SK-MEL-5 (cell line): ENCODE measurements around the gene TSGA10IP. TPM values are rescaled to one million over a fixed set of nuclear protein-coding genes. Genes with fewer than 3 reads are reported as not detected.

Experiments used
- total RNA-seq: library from RNA; depleted of rRNA; stranded (reverse); fragments of >200 nt; shearing (Covaris generic); gene quantifications from 2 replicates; pipeline ENCODE4 v1.2.3, GENCODE V29; 2014; rRNA removed

TSGA10IP gene
- total RNA-seq, 1 experiment from 2014 or later = not detected

Other genes with a start within 250 kb of the TSGA10IP start
- gene KAT5, start 233.2 kb upstream of the TSGA10IP start, total RNA-seq = 37.8 and 42.0 TPM in 2 replicates
- gene RNASEH2C, start 224.7 kb upstream of the TSGA10IP start, total RNA-seq = 35.1 and 37.4 TPM in 2 replicates
- gene AP5B1, start 164.5 kb upstream of the TSGA10IP start, total RNA-seq = 19.7 and 20.0 TPM in 2 replicates
- not detected in 2 replicates for gene OVOL1, start 158.4 kb upstream of the TSGA10IP start, total RNA-seq
- gene SNX32, start 111.5 kb upstream of the TSGA10IP start, total RNA-seq = 0.08 and 0.18 TPM in 2 replicates
- 941 and 972 TPM in 2 replicates for gene CFL1, start 87.3 kb upstream of the TSGA10IP start, total RNA-seq
- 18.6 and 19.3 TPM in 2 replicates for gene MUS81, start 85.0 kb upstream of the TSGA10IP start, total RNA-seq
- gene EFEMP2, start 72.7 kb upstream of the TSGA10IP start, total RNA-seq = 0.45 and 0.55 TPM in 2 replicates
- gene CTSW, start 65.6 kb upstream of the TSGA10IP start, total RNA-seq = 0.29 and 0.48 TPM in 2 replicates
- gene FIBP, start 57.0 kb upstream of the TSGA10IP start, total RNA-seq = 60.8 and 62.9 TPM in 2 replicates
- 22.2 and 23.7 TPM in 2 replicates for gene CCDC85B, start 54.8 kb upstream of the TSGA10IP start, total RNA-seq
- 8.9 and 10.2 TPM in 2 replicates for gene FOSL1, start 45.1 kb upstream of the TSGA10IP start, total RNA-seq
- 7.8 and 9.8 TPM in 2 replicates for gene C11orf68, start 26.4 kb upstream of the TSGA10IP start, total RNA-seq
- gene DRAP1, start 26.1 kb upstream of the TSGA10IP start, total RNA-seq = 66.5 and 72.9 TPM in 2 replicates
- gene SART1, start 16.3 kb downstream of the TSGA10IP start, total RNA-seq = 40.1 and 46.5 TPM in 2 replicates
- gene EIF1AD, start 56.7 kb downstream of the TSGA10IP start, total RNA-seq = 27.8 TPM in 2 replicates
- 30.0 and 34.6 TPM in 2 replicates for gene BANF1, start 57.0 kb downstream of the TSGA10IP start, total RNA-seq
- not detected in 2 replicates for gene CST6, start 66.5 kb downstream of the TSGA10IP start, total RNA-seq
- gene CATSPER1, start 81.0 kb downstream of the TSGA10IP start, total RNA-seq = 0.05 TPM in 1 of 2 replicates, not detected in the other
- gene GAL3ST3, start 103.7 kb downstream of the TSGA10IP start, total RNA-seq = not detected in 2 replicates
- gene SF3B2, start 106.9 kb downstream of the TSGA10IP start, total RNA-seq = 103 and 118 TPM in 2 replicates
- gene PACS1, start 124.8 kb downstream of the TSGA10IP start, total RNA-seq = 9.0 and 12.0 TPM in 2 replicates